IMR-90 (cell line): ENCODE data around the gene FAM163A. TPM values are rescaled to one million over a fixed set of nuclear protein-coding genes. Genes with fewer than 3 reads are reported as not detected.

Experiments
- ATAC-seq: fragments of 200-7000 bp; cut with Tn5 transposase; 2 replicates; pipeline ENCODE4 v1.9.1; 2020; ENCODE audit warnings: low read depth, mild to moderate bottlenecking, moderate library complexity
- BruUV-seq: library from RNA; stranded (reverse); fragments of 400-500 nt; replicated peaks from 2 replicates; lab custom pipeline; 2021; lab: Mats Ljungman, UMichigan
- CTCF ChIA-PET: fragments of 300-600 bp; formaldehyde crosslinking; extraction: SDS; loops from one replicate; lab custom pipeline; 2021; ENCODE audit warnings: antibody characterized with exemption; lab: Yijun Ruan, JAX
- POLR2A ChIA-PET: fragments of 300-600 bp; sonication (Branson Sonifier 250); formaldehyde crosslinking; loops from one replicate; lab custom pipeline; 2022; ENCODE audit warnings: antibody characterized with exemption; ENCODE audit not compliant: unreplicated experiment; lab: Charles Lee
- DNase-seq: peaks from one replicate; pipeline ENCODE4 v3.0.0; 2013
- H2AFZ ChIP-seq: replicated peaks from 2 replicates; pipeline ENCODE3; 2013; ENCODE audit warnings: low read length, mild to moderate bottlenecking; ENCODE audit not compliant: poor library complexity
- H2AK5ac ChIP-seq: 2 replicates; pipeline ENCODE4 v1.6.1; 2013; ENCODE audit warnings: low read depth, low read length, inconsistent platforms
- H2AK9ac ChIP-seq: replicated peaks from 2 replicates; pipeline ENCODE3; 2013; ENCODE audit warnings: mild to moderate bottlenecking, low read depth, low read length, moderate library complexity; ENCODE audit not compliant: poor library complexity
- H2BK120ac ChIP-seq: 2 replicates; pipeline ENCODE4 v1.6.1; 2013; ENCODE audit warnings: low read depth, low read length, inconsistent platforms
- H2BK15ac ChIP-seq: 3 replicates; pipeline ENCODE4 v1.6.1; 2013; ENCODE audit warnings: low read depth, low read length, inconsistent platforms
- H2BK20ac ChIP-seq: 2 replicates; pipeline ENCODE4 v1.6.1; 2013; ENCODE audit warnings: low read depth, mild to moderate bottlenecking, inconsistent platforms, low read length, moderate library complexity
- H2BK5ac ChIP-seq: 2 replicates; pipeline ENCODE4 v1.6.1; 2013; ENCODE audit warnings: mild to moderate bottlenecking, low read depth, low read length, inconsistent platforms; ENCODE audit not compliant: poor library complexity, severe bottlenecking
- H3K14ac ChIP-seq: replicated peaks from 2 replicates; pipeline ENCODE4 v1.6.1; 2013; ENCODE audit warnings: low read depth, low read length, inconsistent platforms
- H3K18ac ChIP-seq: 2 replicates; pipeline ENCODE4 v1.6.1; 2013; ENCODE audit warnings: low read depth, low read length, control low read depth
- H3K23ac ChIP-seq: 2 replicates; pipeline ENCODE4 v1.6.1; 2013; ENCODE audit warnings: low read depth, low read length, inconsistent platforms
- H3K27ac ChIP-seq: 2 replicates; pipeline ENCODE4 v1.5.1; 2013; ENCODE audit warnings: mild to moderate bottlenecking, control low read depth, low read length; ENCODE audit not compliant: insufficient read depth
- H3K27me3 ChIP-seq: 2 replicates; pipeline ENCODE4 v1.6.1; 2013; ENCODE audit warnings: low read length; ENCODE audit not compliant: control insufficient read depth, insufficient read depth
- H3K36me3 ChIP-seq: 2 replicates; pipeline ENCODE4 v1.6.1; 2013; ENCODE audit warnings: low read length, mixed read lengths; ENCODE audit not compliant: control insufficient read depth, insufficient read depth
- H3K4ac ChIP-seq: 2 replicates; pipeline ENCODE4 v1.6.1; 2013; ENCODE audit warnings: low read depth, low read length, inconsistent platforms
- H3K4me1 ChIP-seq: 2 replicates; pipeline ENCODE4 v1.6.1; 2013; ENCODE audit warnings: low read length, mixed read lengths; ENCODE audit not compliant: control insufficient read depth, insufficient read depth
- H3K4me2 ChIP-seq: 2 replicates; pipeline ENCODE4 v1.6.1; 2013; ENCODE audit warnings: low read depth, mild to moderate bottlenecking, control low read depth, low read length, moderate library complexity
- H3K4me3 ChIP-seq: 2 replicates; pipeline ENCODE4 v1.5.1; 2013; ENCODE audit warnings: low read depth, mild to moderate bottlenecking, control low read depth, low read length, moderate library complexity; ENCODE audit not compliant: insufficient read depth
- H3K56ac ChIP-seq: 2 replicates; pipeline ENCODE4 v1.6.1; 2013; ENCODE audit warnings: low read length, inconsistent platforms; ENCODE audit not compliant: insufficient read depth; ENCODE audit errors: extremely low read depth
- H3K79me1 ChIP-seq, 2 experiments: 2 replicates each; pipeline ENCODE4 v1.6.1; 2013; ENCODE audit warnings: low read length in 2 of 2, inconsistent platforms in 1 of 2, low read depth in 1 of 2
- H3K9ac ChIP-seq: 2 replicates; pipeline ENCODE4 v1.6.1; 2013; ENCODE audit warnings: low read depth, low read length, control low read depth
- H3K9me1 ChIP-seq: 2 replicates; pipeline ENCODE4 v1.6.1; 2013; ENCODE audit warnings: low read length, inconsistent platforms; ENCODE audit not compliant: insufficient read depth
- H3K9me3 ChIP-seq: 2 replicates; pipeline ENCODE4 v1.6.1; 2013; ENCODE audit warnings: low read length; ENCODE audit not compliant: control insufficient read depth, insufficient read depth
- H4K20me1 ChIP-seq: 2 replicates; pipeline ENCODE4 v1.6.1; 2013; ENCODE audit warnings: low read length, inconsistent platforms; ENCODE audit not compliant: insufficient read depth
- H4K5ac ChIP-seq: 2 replicates; pipeline ENCODE4 v1.6.1; 2013; ENCODE audit warnings: mild to moderate bottlenecking, low read depth, low read length, control low read depth
- H4K8ac ChIP-seq, 2 experiments: 2 replicates each; pipeline ENCODE4 v1.6.1; 2013; ENCODE audit warnings: low read depth in 2 of 2, low read length in 2 of 2, control low read depth in 1 of 2, inconsistent platforms in 1 of 2
- H4K91ac ChIP-seq: 2 replicates; pipeline ENCODE4 v1.6.1; 2013; ENCODE audit warnings: low read depth, low read length, inconsistent platforms; ENCODE audit not compliant: insufficient read depth
- BHLHE40 ChIP-seq: fragments of 150-350 bp; IDR thresholded peaks from 2 replicates; pipeline ENCODE4 v1.6.1; 2016; ENCODE audit warnings: mild to moderate bottlenecking, low read depth, low read length
- CEBPB ChIP-seq: IDR thresholded peaks from 2 replicates; pipeline ENCODE4 v1.6.1; 2012; ENCODE audit warnings: low read depth, low read length, improper control_type of control experiment
- CHD1 ChIP-seq: IDR thresholded peaks from 2 replicates; pipeline ENCODE4 v1.6.1; 2012; ENCODE audit warnings: low read depth, low read length, improper control_type of control experiment
- CTCF ChIP-seq: conservative IDR thresholded peaks from 2 replicates; pipeline ENCODE4 v1.5.1; 2012; ENCODE audit warnings: mild to moderate bottlenecking, low read depth, low read length, improper control_type of control experiment
- FOS ChIP-seq: fragments of 150-350 bp; IDR thresholded peaks from 2 replicates; pipeline ENCODE4 v1.6.1; 2016; ENCODE audit warnings: low read depth, low read length
- MAFK ChIP-seq: IDR thresholded peaks from 2 replicates; pipeline ENCODE4 v1.6.1; 2012; ENCODE audit warnings: low read depth, low read length, improper control_type of control experiment
- MAZ ChIP-seq: IDR thresholded peaks from 2 replicates; pipeline ENCODE4 v1.6.1; 2012; ENCODE audit warnings: low read depth, mild to moderate bottlenecking, low read length, improper control_type of control experiment, moderate library complexity, borderline replicate concordance
- MXI1 ChIP-seq: IDR thresholded peaks from 2 replicates; pipeline ENCODE4 v1.6.1; 2012; ENCODE audit warnings: low read depth, mild to moderate bottlenecking, low read length, moderate library complexity, borderline replicate concordance
- NFE2L2 ChIP-seq: fragments of 150-350 bp; IDR thresholded peaks from 2 replicates; pipeline ENCODE4 v1.6.1; 2016; ENCODE audit warnings: low read depth, mild to moderate bottlenecking, low read length
- POLR2A ChIP-seq: IDR thresholded peaks from 2 replicates; pipeline ENCODE4 v1.6.1; 2012; ENCODE audit warnings: mild to moderate bottlenecking, low read depth, low read length
- RAD21 ChIP-seq: IDR thresholded peaks from 2 replicates; pipeline ENCODE4 v1.6.1; 2012; ENCODE audit warnings: low read length, improper control_type of control experiment
- RCOR1 ChIP-seq: IDR thresholded peaks from 2 replicates; pipeline ENCODE4 v1.6.1; 2012; ENCODE audit warnings: mild to moderate bottlenecking, low read length, improper control_type of control experiment; ENCODE audit not compliant: insufficient replicate concordance
- RFX5 ChIP-seq: IDR thresholded peaks from 2 replicates; pipeline ENCODE4 v1.8.0; 2012; ENCODE audit warnings: low read depth, mild to moderate bottlenecking, low read length, moderate library complexity
- SMC3 ChIP-seq: fragments of 150-350 bp; IDR thresholded peaks from 2 replicates; pipeline ENCODE4 v1.6.1; 2016; ENCODE audit warnings: low read depth, mild to moderate bottlenecking, antibody characterized with exemption, low read length, moderate library complexity
- WGBS, 2 experiments: methylation state at CpG; one replicate each; pipeline versions ENCODE4 v1.1.5 to v1.1.7; 2013; ENCODE audit warnings: missing lambda C conversion rate in 2 of 2; ENCODE audit not compliant: insufficient read length in 1 of 2; ENCODE audit errors: extremely low coverage in 2 of 2; 5-methylcytosine and 5-hydroxymethylcytosine counted together
- dilution Hi-C: fragments of 300-500 bp; cut with HindIII; formaldehyde crosslinking; loops from one replicate; pipeline ENCODE4 v1.14.3; 2018; ENCODE audit warnings: low sequenced_read_pairs; ENCODE audit not compliant: unreplicated experiment
- in situ Hi-C: fragments of 300-500 bp; cut with MboI; formaldehyde crosslinking; loops from 3 replicates; pipeline ENCODE4 v1.14.3; 2019; ENCODE audit warnings: low sequenced_read_pairs, inconsistent platforms, mixed read lengths
- intact Hi-C: fragments of 100-400 bp; cut with micrococcal nuclease; formaldehyde crosslinking; loops from 2 replicates; pipeline ENCODE4 v1.10.0; 2022
- polyA plus RNA-seq, 3 experiments: library from polyadenylated mRNA; depleted of rRNA; stranded (reverse); fragments of >200 nt; gene quantifications; 2 replicates each; pipeline ENCODE4 v1.2.3, GENCODE V29; 2012; ENCODE audit warnings: low replicate concordance in 1 of 3
- total RNA-seq: library from RNA; depleted of rRNA; stranded (reverse); fragments of >200 nt; gene quantifications from 2 replicates; pipeline ENCODE4 v1.2.3, GENCODE V29; 2012
- TF ChIP-seq, protein P1 (sequence below): fragments of 150-350 bp; IDR thresholded peaks from 2 replicates; pipeline ENCODE4 v1.6.1; 2016; ENCODE audit warnings: low read depth, mild to moderate bottlenecking, low read length, moderate library complexity, borderline replicate concordance
- TF ChIP-seq, protein P2 (sequence below): fragments of 150-350 bp; IDR thresholded peaks from 2 replicates; pipeline ENCODE4 v1.6.1; 2017; ENCODE audit warnings: mild to moderate bottlenecking, antibody characterized with exemption, low read length, low read depth

FAM163A gene
- total and polyA plus RNA-seq, 2 of the 4 experiments (the other 2 are of a cell fraction): not detected

DNA sequence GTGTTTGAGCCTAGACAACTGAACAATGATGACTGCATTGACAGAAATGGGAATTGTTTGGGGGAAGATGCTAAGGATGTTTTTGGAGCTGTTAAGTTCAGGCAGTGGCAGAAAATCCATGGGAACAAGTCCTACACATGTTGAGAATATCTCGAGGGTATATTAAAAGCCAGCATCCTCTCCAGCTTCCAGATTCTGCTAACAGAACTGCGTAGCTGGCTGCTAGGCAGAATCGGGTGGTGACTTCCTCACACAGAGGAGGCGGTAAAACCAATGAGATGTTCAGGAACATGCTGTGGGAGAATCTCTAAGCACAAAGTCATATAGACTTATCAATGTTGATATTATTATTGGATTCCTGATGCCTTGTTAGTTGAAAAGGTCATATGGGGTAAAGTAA is 14.8 kb downstream of the FAM163A start:
- ChIA-PET CTCF (no interaction called here), POLR2A (no interaction called here)
- no peaks in the 10 kb centered on the region for H3K9me3 ChIP-seq
- WGBS, 2 experiments: no CpG with 5 or more reads among the region's 4 CpGs
- no peak overlapping the region for H3K4me2 ChIP-seq
- H3K56ac ChIP-seq: no peak overlapping the region
- no peak overlapping the region for H3K18ac ChIP-seq
- H2AK9ac ChIP-seq: no peak overlapping the region
- in situ Hi-C loops: no loop called here
- no peak overlapping the region for H2AK5ac ChIP-seq
- no peak overlapping the region for H2BK120ac ChIP-seq
- H2BK15ac ChIP-seq: no peak overlapping the region
- TF ChIP-seq MAFK: no peak
- no peak for TF ChIP-seq MAZ
- no peak for TF ChIP-seq FOS
- no peak for TF ChIP-seq CTCF
- no peak for TF ChIP-seq SMC3
- TF ChIP-seq, protein P1, sequence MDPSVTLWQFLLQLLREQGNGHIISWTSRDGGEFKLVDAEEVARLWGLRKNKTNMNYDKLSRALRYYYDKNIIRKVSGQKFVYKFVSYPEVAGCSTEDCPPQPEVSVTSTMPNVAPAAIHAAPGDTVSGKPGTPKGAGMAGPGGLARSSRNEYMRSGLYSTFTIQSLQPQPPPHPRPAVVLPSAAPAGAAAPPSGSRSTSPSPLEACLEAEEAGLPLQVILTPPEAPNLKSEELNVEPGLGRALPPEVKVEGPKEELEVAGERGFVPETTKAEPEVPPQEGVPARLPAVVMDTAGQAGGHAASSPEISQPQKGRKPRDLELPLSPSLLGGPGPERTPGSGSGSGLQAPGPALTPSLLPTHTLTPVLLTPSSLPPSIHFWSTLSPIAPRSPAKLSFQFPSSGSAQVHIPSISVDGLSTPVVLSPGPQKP: no peak
- no peak for TF ChIP-seq NFE2L2
- TF ChIP-seq CEBPB: no peak
- TF ChIP-seq CHD1: no peak
- TF ChIP-seq RCOR1: no peak
- TF ChIP-seq RFX5: no peak
- TF ChIP-seq POLR2A: no peak
- TF ChIP-seq, protein P2, sequence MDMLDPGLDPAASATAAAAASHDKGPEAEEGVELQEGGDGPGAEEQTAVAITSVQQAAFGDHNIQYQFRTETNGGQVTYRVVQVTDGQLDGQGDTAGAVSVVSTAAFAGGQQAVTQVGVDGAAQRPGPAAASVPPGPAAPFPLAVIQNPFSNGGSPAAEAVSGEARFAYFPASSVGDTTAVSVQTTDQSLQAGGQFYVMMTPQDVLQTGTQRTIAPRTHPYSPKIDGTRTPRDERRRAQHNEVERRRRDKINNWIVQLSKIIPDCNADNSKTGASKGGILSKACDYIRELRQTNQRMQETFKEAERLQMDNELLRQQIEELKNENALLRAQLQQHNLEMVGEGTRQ: no peak
- no peak for TF ChIP-seq RAD21
- no peak for TF ChIP-seq MXI1
- no peak for TF ChIP-seq BHLHE40
- dilution Hi-C loops: no loop called here
- no peak overlapping the region for H3K4ac ChIP-seq
- no peaks in the 10 kb centered on the region for H3K9me1 ChIP-seq
- peaks cover 7% of the 10 kb centered on the region for H3K4me1 ChIP-seq
- DNase-seq: no peak
- intact Hi-C loops: no loop called here
- H3K9ac ChIP-seq: no peak overlapping the region
- no peak overlapping the region for H2BK5ac ChIP-seq
- no TSS peak for BruUV-seq
- no peak overlapping the region for H3K14ac ChIP-seq
- no peak overlapping the region for H3K4me3 ChIP-seq
- H2BK20ac ChIP-seq: no peak overlapping the region
- H3K23ac ChIP-seq: no peak overlapping the region
- H3K79me1 ChIP-seq: no peaks in the 10 kb centered on the region
- no peak overlapping the region for H3K27ac ChIP-seq
- no peak overlapping the region for H2AFZ ChIP-seq
- no peak for ATAC-seq
- no peak overlapping the region for H4K91ac ChIP-seq
- H4K8ac ChIP-seq: no peak overlapping the region
- no peaks in the 10 kb centered on the region for H3K36me3 ChIP-seq
- H3K27me3 ChIP-seq: peaks cover 38% of the 10 kb centered on the region
- H4K20me1 ChIP-seq: no peaks in the 10 kb centered on the region
- no peak overlapping the region for H4K5ac ChIP-seq
